Hematopoietic multipotent progenitor cell treated with erythropoietin and hydrocortisone succinate and interleukin-3 and kit ligand, for 6 days (in vitro differentiated cells): ENCODE data around the gene BRD1.

Experiments
- DNase-seq: peaks from one replicate; pipeline ENCODE4 v3.0.0-alpha.2; 2015

Gene BRD1

GRCh38 chr22:49827853-49828598 is at the start of gene BRD1:
BRD1 (minus strand) TSS chr22:49827873; CDS start chr22:49824317, 3,556 bp downstream.
- peak; percentile 84 for DNase-seq

GRCh38 chr22:49873228-49873940 is 45.7 kb upstream of the BRD1 start:
- no peak for DNase-seq

DNA sequence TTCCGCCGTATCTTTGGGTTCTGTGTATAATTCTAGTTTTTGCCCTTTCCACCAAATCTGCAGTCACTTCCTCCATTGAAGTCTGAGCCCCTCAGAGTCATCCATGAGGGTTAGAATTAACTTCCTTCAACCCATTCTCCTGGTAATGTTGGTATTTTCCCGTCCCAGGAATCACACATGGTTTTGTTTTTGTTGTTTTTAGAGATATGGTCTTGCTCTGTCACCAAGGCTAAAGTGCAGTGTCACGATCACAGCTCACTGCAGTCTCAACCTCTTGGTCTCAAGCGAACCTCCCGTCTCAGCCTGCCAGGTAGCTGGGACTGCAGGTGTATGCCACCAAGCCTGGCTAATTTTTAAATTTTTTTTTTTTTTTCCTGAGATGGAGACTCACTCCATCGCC is 44.7 kb upstream of the BRD1 start:
- no peak for DNase-seq

- peak; percentile 47 for DNase-seq
Measured at GRCh38 chr22:49871482-49871881, 43.8 kb upstream of the BRD1 start.

GRCh38 chr22:49869845-49870712 is 42.4 kb upstream of the BRD1 start:
- DNase-seq: peak; percentile 45

- DNase-seq: no peak
Measured at GRCh38 chr22:49869086-49869830, 41.6 kb upstream of the BRD1 start.

GRCh38 chr22:49867303-49868265 is 39.9 kb upstream of the BRD1 start:
- DNase-seq: no peak

DNA sequence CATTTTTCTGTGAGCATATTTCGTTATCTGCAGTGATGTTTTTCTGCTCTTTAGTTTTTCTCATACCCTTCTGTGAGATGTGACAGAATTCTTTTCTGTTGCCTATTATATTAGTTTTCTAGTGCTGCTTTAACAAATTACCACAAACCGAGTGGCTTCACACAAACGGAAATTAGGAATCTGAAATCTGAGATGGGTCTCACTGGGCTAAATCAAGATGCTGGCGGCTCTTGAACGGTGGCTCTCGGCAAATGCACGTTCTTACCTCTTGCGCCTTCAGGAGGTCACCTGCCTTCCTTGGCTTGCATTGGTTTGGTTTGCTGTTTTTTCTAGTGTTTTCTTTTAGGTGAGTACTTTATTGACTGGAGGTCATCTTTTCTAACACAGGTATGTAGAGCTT is 39.0 kb upstream of the BRD1 start:
- no peak for DNase-seq

DNA sequence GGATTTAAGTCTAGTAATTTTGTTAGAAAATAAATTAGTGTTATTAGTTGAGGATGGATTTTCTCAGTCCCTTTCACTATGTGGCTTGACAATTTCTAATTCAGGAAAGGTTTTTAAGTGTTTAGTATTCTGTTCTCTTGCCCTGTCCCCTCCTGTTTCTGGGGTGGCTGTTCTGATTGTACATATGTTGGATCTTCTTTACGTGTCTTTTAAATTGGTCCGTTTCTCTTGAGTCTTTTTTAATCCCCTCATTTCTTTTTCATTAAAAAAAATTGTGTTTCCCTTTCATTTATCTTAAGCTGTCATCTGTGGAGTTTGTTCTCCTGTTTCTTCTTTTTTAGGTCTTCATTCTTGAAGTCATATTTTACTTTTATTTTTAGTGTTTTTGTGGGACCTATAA is 38.5 kb upstream of the BRD1 start:
- no peak for DNase-seq

DNA sequence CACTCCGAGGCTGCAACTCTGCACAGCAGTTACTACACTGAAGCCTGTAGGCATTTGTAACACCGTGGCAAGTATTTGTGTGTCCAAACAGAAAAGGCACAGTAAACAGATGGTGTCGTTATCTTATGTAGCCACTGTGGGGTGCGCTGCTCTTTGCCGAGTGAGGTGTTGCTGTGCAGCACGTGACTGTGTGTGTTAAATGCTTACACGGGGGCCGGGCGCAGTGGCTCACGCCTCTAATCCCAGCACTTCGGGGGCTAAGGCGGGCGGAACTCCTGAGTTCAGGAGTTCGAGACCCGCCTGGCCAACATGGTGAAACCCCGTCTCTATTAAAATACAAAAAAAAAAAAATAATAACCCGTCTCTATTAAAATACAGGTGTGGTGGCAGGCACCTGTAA is 37.5 kb upstream of the BRD1 start:
- DNase-seq: no peak

DNA sequence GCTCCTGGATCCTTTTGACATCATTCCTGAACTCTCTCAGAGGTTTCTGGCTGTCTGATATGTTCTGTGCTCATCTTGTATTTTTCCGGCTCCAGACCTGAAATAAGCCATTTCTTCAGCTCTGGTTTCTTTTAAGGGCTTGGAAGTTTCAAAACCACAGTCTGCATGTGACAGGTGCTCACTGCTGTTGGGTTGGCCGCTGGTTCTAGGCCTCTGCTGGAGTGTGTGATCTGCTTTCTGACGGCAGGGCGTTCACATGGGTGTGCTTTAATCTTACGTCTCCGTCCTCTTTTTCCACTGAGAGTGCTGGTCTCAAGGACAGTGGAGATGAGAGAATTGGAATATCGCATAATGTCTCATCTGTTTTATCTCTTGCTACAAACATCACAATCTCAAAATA is 36.3 kb upstream of the BRD1 start:
- DNase-seq: no peak

GRCh38 chr22:49862496-49862776 is 34.8 kb upstream of the BRD1 start:
- no peak for DNase-seq

- DNase-seq: peak; percentile 66
Measured at GRCh38 chr22:49861642-49862495, 34.2 kb upstream of the BRD1 start.

- DNase-seq: no peak
Measured at GRCh38 chr22:49858827-49859226, 31.2 kb upstream of the BRD1 start.

DNA sequence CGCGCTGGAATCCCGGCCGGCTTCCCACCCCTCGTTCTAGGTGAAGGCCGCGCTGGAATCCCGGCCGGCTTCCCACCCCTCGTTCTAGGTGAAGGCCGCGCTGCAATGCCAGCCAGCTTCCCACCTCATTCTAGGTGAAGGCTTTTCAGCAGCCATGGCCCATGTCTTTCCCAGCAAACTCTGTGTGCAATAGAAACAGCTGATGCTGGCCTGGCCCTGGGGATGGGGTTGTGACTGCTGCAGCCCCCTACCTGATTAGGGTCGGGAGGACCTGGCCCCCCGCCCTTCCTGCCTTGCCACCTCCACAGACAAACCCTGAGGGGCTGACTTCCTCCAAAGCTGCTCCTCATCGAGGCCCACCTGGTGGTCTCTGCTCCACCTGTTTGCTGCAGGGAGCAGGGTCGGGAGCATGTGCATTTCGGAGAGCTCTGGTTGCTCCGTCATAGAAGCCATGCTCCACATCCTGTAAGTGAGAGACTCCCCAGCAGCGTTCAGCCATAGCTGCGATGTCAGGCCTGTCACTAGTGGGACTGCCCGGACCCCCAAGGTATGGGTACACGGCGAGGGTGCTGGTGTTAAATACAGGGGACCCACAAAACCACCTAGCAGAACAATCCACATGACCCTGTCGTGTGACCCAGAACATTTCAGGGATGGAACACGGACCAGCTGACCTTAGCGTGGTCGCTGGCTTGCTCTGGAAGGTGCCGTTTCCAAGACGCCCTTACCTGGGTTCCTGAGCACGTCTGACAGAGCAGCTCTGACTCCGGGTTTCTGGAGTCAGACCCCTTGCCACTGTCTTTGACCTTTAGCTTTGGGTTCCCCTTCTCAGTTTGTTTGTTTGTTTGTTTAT is 29.3 kb upstream of the BRD1 start:
- no peak for DNase-seq

DNA sequence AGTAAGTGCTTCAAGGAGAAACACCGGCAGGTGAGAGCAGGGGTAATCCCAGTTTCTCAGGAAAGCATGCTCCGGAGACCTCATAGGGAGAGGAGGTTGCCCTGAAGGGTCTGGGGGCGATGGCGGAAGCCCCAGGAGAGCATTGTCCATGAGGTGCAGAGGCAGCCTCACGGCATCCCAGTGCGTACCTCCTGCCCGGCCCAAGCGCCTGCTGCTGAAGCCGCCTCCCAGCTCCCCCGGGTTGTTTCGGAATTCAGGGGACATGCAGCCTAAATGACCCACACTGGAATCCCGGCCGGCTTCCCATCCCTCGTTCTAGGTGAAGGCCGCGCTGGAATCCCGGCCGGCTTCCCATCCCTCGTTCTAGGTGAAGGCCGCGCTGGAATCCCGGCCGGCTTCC is 28.7 kb upstream of the BRD1 start:
- no peak for DNase-seq

DNA sequence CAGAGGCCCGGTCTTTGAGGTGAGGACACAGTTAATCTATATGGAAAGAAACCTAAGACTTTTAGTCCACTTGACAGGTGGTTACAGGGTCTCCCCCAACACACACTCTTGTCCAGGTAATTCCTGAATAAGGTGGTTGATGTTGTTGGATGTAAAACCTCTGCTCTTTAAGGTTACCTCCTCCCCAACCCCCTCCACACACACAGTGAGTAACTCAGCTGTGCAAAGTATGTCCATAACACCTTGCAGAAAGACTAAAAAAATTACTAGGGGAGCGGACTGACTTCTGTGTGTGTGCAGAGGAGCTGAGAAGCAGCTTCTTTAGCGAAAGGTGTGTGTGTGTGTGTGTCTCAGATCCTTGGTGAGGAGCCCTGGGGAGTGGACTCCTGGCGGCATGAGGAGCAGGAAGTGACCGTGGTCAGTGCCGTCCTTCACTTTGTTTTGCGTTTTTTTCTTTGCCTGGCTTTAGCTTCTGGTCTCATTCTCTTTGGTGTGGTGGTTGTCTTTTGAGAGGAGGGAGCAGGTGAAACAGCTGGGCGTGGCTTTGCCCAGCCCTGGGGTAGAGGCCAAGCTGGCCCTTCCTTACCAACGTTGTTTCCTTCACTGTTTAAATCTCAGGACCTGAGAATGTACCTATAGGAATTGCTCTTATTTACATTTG is 27.7 kb upstream of the BRD1 start:
- DNase-seq: no peak

GRCh38 chr22:49853981-49854831 is 26.5 kb upstream of the BRD1 start:
- peak; percentile 59 for DNase-seq
